GM12875 (cell line): ENCODE data around the gene ADGRL1.

Experiments
- H3K4me3 ChIP-seq: one replicate; pipeline ENCODE4 v1.5.1; 2011; ENCODE audit warnings: low read depth, low read length, control low read depth
- CTCF ChIP-seq: IDR thresholded peaks from 2 replicates; pipeline ENCODE4 v1.5.1; 2011; ENCODE audit warnings: low read depth, mild to moderate bottlenecking, control low read depth, inconsistent platforms, low read length, moderate library complexity, borderline replicate concordance; ENCODE audit not compliant: insufficient read depth

ADGRL1 gene

GRCh38 chr19:14119644-14120496 is 86.1 kb downstream of the ADGRL1 start:
- no peak overlapping the region for H3K4me3 ChIP-seq
- TF ChIP-seq CTCF, result no peak

DNA sequence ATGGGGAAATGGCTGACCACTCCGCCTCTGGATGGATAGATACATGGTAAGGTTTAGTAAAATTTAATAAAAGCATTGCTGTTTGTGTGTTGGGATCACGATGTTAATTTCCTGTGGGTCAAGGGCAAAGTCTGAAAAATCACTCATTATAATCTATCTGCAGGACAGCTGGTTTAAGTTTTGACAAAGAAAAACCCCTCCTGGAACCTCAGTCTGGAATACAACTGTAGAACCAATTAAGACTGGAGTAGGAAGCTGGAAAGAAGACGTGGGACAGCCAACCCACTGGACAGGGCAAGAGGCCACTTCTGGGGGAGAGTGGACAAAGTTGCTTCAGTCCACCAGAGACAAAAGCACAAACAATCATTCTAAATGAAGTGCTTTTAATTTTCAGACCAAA is 86.8 kb downstream of the ADGRL1 start:
- no peak for TF ChIP-seq CTCF
- no peak overlapping the region for H3K4me3 ChIP-seq

GRCh38 chr19:14118165-14119051 is 87.6 kb downstream of the ADGRL1 start:
- no peak for TF ChIP-seq CTCF
- peak overlapping the region; percentile 52 for H3K4me3 ChIP-seq

GRCh38 chr19:14117668-14118164 is 88.3 kb downstream of the ADGRL1 start, which contains the start of gene PRKACA:
TSS of gene PRKACA (minus strand) at chr19:14117762. CDS start at chr19:14117547, 215 bp downstream.
- TF ChIP-seq CTCF, result no peak
- H3K4me3 ChIP-seq, result peak within 1 kb of the TSS; percentile 84

DNA sequence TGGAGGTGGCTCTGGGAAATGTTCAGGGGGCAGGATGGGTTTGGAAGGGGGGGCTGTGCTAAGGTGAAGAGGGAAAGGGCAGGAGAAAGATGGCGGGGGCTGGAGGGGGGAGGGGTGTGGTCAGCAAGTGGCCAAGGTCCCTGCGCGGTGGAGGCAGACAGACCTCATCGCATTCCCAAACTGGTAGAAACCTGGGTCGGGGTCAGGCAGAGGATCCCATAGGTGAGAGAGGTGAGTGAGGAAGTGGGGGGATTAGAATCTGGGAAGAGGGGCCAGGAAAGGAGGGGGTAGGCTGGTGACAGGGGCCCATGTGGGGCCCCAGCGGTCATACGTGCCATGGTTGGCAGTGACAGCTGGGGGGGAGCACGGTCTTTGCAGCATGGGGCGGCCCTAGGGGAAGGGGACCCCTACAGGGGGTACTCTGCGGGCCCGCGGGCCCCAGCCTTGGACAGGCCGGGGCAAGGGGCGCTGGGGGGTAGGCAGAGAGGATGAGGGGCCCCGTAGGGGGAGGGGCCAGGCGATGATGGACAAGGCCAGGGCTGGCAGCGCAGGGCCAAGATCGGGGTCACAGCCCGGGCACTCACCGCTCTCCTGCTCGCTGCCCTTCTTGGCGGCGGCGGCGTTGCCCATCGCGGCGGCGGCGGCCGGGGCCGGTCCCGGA is 88.9 kb downstream of the ADGRL1 start:
- H3K4me3 ChIP-seq, result peak overlapping the region; percentile 84
- TF ChIP-seq CTCF, result no peak

GRCh38 chr19:14116525-14116917 is 89.4 kb downstream of the ADGRL1 start:
- TF ChIP-seq CTCF, result no peak
- peak overlapping the region; percentile 84 for H3K4me3 ChIP-seq
